ENCODE measurements around the gene ZNF644. TPM values are rescaled to one million over a fixed set of nuclear protein-coding genes. Genes with fewer than 3 reads are reported as not detected.
"Not testable (repeated sequence)": the region's sequence is repeated elsewhere in the genome, so short reads cannot be mapped to it uniquely, and the experiment has no call there.

The ZNF644 gene
- total RNA-seq, 2 donors from 2014 or later, result 58.4 to 76.6 TPM

DNA sequence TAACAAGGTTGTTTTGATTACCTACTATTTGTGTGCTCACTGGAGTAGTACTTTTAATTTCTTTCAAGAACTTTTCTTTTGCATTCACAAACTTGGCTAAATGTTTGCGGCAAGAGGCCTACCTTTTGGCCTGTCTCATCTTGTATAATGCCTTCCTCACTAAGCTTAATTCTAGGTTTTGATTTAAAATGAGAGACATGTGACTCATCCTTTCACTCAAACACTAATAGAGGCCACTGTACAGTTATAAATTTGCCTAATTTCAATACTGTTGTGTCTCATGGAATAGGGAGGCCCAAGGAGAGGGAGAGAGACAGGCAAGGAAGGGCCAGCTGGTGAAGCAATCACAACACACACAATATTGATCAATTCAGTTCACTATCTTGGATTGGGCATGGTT is 66.1 kb downstream of the ZNF644 start:
- no peak for DNase-seq (ENCODE audit: low spot score)
- H3K27me3 Mint-ChIP-seq, result no peaks in the 10 kb centered on the region
- no peak overlapping the region for H3K4me3 Mint-ChIP-seq
- peaks cover 67 to 72% of the 10 kb centered on the region in 2 donors for H3K4me1 Mint-ChIP-seq (ENCODE audit: low read depth in 2 of 2)
- no peaks in the 10 kb centered on the region for H3K9me3 Mint-ChIP-seq
- no peak overlapping the region for H3K27ac Mint-ChIP-seq
- peaks cover 15% of the 10 kb centered on the region for H3K36me3 Mint-ChIP-seq
- ATAC-seq, result no peak

DNA sequence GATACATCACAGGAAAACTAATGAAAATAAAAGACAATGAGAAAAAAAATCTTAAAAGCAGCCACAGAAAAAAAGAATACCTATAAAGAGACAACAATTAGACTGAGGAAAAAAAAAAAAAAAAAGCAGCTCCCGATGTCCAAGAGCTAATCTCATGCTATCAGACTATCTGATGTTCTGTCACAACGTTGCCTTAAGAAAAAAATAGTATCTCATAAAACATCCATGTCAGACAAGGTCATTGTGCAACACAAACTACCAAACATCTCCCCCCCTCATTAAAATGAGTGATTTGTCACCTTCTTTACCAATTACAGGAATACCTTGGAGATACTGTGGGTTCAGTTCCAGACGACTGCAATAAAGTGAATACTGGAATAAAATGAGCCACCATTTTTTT is 68.9 kb downstream of the ZNF644 start:
- no peaks in the 10 kb centered on the region for H3K9me3 Mint-ChIP-seq
- no peaks in the 10 kb centered on the region for H3K27me3 Mint-ChIP-seq
- peaks cover 15% of the 10 kb centered on the region for H3K36me3 Mint-ChIP-seq
- no peak overlapping the region for H3K27ac Mint-ChIP-seq
- ATAC-seq (no peak), DNase-seq (ENCODE audit: low spot score) (no peak)
- H3K4me3 Mint-ChIP-seq, result no peak overlapping the region
- H3K4me1 Mint-ChIP-seq (ENCODE audit: low read depth in 2 of 2), result peaks cover 48 to 54% of the 10 kb centered on the region in 2 donors

DNA sequence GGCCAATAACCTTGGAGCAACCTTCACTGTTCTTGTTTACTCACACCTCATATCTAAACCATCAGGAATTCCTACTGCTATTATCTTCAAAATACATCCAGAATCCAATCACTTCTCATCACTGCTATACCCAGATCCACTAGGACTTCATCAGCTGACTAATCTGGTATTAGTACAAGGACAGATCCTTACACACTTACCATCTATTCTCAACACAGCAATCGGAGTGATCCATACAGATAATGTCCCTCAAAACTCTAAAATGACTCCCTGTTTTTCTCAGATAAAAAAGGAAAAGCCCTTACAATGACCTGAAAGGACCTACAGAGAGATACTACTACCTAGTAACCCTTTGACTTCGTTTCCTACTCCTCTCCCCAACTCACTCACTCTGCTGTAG is 70.8 kb downstream of the ZNF644 start:
- no peak overlapping the region for H3K27ac Mint-ChIP-seq
- H3K4me3 Mint-ChIP-seq, result no peak overlapping the region
- H3K36me3 Mint-ChIP-seq, result peaks cover 10% of the 10 kb centered on the region
- no peaks in the 10 kb centered on the region for H3K27me3 Mint-ChIP-seq
- DNase-seq (ENCODE audit: low spot score) (no peak), ATAC-seq (no peak)
- no peaks in the 10 kb centered on the region for H3K9me3 Mint-ChIP-seq
- H3K4me1 Mint-ChIP-seq (ENCODE audit: low read depth in 2 of 2), result peaks cover 35 to 41% of the 10 kb centered on the region in 2 donors

DNA sequence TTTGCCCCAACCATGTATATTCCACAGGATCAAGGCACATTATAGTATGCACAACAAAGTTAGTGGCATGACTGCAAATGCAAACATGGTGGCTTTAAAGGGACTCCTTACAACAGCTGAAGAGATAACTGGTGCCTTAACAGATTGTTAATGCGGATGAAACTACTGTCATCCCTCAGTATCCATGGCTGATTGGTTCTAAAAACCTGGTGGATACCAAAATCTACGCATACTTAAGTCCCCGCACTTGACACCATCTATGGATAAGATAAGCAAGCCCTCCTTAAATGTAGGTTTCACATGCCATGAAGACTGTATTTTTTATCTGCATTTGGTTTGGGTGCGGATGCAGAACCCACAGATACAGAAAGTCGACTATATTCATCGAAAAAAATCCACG is 73.5 kb downstream of the ZNF644 start:
- Mint-ChIP-seq H3K36me3 (no peaks in the 10 kb centered on the region), H3K9me3 (no peaks in the 10 kb centered on the region), H3K27me3 (no peaks in the 10 kb centered on the region), H3K27ac (no peak overlapping the region), H3K4me1 (ENCODE audit: low read depth in 2 of 2) (peaks cover 22 to 28% of the 10 kb centered on the region in 2 donors), H3K4me3 (no peak overlapping the region)
- DNase-seq (ENCODE audit: low spot score) (no peak), ATAC-seq (no peak)

DNA sequence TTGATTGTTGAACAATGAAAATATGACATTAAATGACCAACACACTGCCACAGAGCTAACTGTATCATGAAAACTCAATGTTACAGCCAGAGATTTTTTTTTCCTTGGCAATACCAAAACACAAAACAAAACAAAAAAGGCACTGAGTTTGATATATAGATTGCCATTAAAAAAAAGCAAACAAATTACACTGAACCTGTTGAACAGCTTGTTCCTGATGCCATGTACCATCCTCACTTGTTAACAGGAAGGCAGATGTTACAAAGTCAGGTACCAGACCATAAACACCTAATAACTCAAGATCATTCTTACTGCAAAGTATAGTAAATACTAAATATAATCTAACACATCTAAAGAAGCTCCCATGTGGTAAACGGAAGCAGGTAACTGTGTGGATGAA is 75.2 kb downstream of the ZNF644 start:
- no peak overlapping the region for H3K4me3 Mint-ChIP-seq
- H3K36me3 Mint-ChIP-seq, result no peaks in the 10 kb centered on the region
- H3K4me1 Mint-ChIP-seq (ENCODE audit: low read depth in 2 of 2), result peaks cover 10 to 19% of the 10 kb centered on the region in 2 donors
- DNase-seq (ENCODE audit: low spot score), result no peak
- H3K27me3 Mint-ChIP-seq, result no peaks in the 10 kb centered on the region
- no peak overlapping the region for H3K27ac Mint-ChIP-seq
- ATAC-seq, result no peak
- no peaks in the 10 kb centered on the region for H3K9me3 Mint-ChIP-seq

DNA sequence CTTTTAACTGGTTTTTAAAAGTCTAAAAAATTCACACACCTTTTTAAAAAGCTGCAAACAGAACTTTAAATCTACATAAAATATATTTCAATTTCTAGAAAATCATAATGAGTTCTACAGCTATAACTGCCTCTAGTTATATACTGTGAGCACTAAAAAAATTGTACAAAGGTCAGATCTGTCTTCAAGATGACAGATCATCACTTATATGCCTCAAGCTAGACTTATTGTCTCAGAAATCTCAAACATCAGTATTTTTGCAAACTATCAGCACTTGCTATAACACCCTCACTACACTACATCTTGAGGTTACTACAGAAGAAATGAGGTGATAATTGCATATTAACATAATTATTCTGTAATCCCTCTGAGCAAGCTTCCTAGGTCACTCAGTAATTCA is 76.5 kb downstream of the ZNF644 start:
- H3K27me3 Mint-ChIP-seq, result no peaks in the 10 kb centered on the region
- no peak for ATAC-seq
- no peak overlapping the region for H3K27ac Mint-ChIP-seq
- peaks cover 6% of the 10 kb centered on the region for H3K36me3 Mint-ChIP-seq
- no peak overlapping the region for H3K4me3 Mint-ChIP-seq
- peaks cover 0 to 12% of the 10 kb centered on the region in 2 donors for H3K4me1 Mint-ChIP-seq (ENCODE audit: low read depth in 2 of 2)
- DNase-seq (ENCODE audit: low spot score), result no peak
- no peaks in the 10 kb centered on the region for H3K9me3 Mint-ChIP-seq

DNA sequence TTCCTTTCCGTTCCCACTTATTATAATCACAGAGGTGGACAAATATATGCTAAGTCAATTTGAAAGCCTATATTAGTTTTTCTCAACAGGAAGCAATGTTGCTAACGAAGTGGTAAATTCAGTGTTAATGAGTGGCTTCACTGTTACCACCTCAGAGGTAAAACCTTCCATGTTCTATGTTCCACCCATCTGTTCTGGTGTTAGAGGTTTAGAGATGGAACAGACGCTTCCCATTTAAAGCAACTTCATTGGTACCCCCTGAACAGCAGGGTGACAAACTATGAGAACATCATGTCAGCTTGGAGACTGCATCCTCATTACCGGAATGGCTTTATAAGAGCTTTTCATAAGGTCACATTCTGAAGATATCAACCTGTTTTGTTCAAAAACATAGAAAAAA is 77.9 kb downstream of the ZNF644 start:
- Mint-ChIP-seq H3K4me1 (ENCODE audit: low read depth in 2 of 2) (peaks cover 0 to 16% of the 10 kb centered on the region in 2 donors), H3K27ac (no peak overlapping the region), H3K4me3 (no peak overlapping the region), H3K36me3 (peaks cover 20% of the 10 kb centered on the region), H3K9me3 (no peaks in the 10 kb centered on the region), H3K27me3 (no peaks in the 10 kb centered on the region)
- DNase-seq (ENCODE audit: low spot score) (no peak), ATAC-seq (no peak)

DNA sequence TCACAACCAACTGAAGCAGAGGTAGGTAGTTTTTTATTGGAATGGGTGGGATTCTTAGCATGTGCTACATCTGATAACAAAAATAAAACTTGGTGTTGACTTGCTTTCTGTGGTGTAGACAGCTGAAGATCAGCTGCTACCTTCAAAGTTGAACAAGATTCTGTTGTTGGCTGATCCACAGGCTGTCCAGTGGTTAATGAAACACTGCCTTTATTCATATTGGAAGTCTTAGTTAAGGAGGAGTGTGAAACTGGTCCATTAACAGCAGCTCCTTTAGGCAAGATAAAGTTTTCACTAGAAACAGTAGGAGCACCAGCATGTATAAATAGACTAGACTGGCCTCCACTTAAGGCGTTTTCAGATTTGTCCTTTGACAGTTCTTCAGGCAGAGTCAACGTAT is 81.1 kb downstream of the ZNF644 start:
- no peak for DNase-seq (ENCODE audit: low spot score)
- Mint-ChIP-seq H3K36me3 (peaks cover 40% of the 10 kb centered on the region), H3K27ac (no peak overlapping the region), H3K27me3 (no peaks in the 10 kb centered on the region), H3K4me1 (ENCODE audit: low read depth in 2 of 2) (peaks cover 16 to 25% of the 10 kb centered on the region in 2 donors), H3K9me3 (no peaks in the 10 kb centered on the region), H3K4me3 (no peak overlapping the region)
- ATAC-seq, result no peak

DNA sequence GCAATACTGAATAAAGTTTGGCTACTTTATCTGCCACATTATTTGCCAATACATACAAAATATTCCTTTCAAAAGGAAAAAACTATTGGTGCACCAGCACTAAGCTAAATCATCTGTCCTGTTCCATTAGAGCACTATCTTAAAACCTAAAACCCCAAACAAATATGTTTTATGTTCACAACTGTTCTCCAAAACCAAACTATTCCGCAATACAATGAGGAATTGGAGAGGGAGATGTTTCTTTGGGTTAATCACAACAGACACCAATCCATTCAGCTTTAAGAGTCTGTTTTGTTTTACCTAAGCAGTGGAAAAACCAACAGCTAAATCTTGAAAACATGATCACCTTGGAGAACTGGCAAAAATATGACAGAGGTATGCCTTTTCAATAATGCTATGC is 85.1 kb downstream of the ZNF644 start:
- Mint-ChIP-seq H3K36me3 (peaks cover 44% of the 10 kb centered on the region), H3K4me1 (ENCODE audit: low read depth in 2 of 2) (peaks cover 22 to 31% of the 10 kb centered on the region in 2 donors), H3K27me3 (no peaks in the 10 kb centered on the region), H3K27ac (no peak overlapping the region), H3K4me3 (no peak overlapping the region), H3K9me3 (no peaks in the 10 kb centered on the region)
- no peak for DNase-seq (ENCODE audit: low spot score)
- no peak for ATAC-seq

DNA sequence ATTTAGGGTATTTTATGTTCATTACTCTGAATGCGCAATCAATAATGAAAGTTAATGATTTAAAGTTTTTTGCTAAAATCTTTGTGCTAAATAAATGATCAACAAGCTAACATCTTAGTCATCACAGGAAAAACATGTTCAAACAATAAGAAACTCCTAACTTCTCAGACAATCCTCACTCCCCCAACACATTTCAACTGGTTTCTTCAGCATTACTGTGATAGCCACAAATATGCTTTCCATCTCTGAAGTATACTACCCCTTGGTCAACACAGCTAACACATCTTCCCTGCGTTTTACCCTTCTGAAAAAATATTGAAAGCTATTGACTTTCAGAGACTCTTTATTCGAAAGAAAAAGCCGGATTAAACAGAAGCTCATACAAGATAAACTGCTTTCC is 85.8 kb downstream of the ZNF644 start:
- Mint-ChIP-seq H3K27me3 (no peaks in the 10 kb centered on the region), H3K36me3 (peaks cover 44% of the 10 kb centered on the region), H3K4me1 (ENCODE audit: low read depth in 2 of 2) (peaks cover 25 to 31% of the 10 kb centered on the region in 2 donors), H3K9me3 (no peaks in the 10 kb centered on the region), H3K4me3 (no peak overlapping the region), H3K27ac (no peak overlapping the region)
- ATAC-seq (no peak), DNase-seq (ENCODE audit: low spot score) (no peak)

DNA sequence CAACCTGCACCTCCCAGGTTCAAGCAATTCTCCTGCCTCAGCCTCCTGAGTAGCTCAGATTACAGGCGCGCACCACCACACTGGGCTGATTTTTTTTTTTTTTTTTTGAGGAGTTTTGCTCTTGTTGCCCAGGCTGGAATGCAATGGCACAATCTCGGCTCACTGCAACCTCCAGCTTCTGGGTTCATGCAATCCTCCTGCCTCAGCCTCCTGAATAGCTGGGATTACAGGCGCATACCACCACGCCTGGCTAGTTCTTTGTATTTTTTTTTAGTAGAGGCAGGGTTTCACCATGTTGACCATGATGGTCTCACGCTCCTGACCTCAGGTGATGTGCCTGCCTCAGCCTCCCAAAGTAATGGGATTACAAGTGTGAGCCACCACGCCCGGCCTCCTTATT is 93.6 kb downstream of the ZNF644 start:
- ATAC-seq; H3K9me3 Mint-ChIP-seq; H3K4me3 Mint-ChIP-seq; H3K27me3 Mint-ChIP-seq; DNase-seq (ENCODE audit: low spot score); H3K27ac Mint-ChIP-seq: not testable (repeated sequence)
- Mint-ChIP-seq H3K36me3 (peaks cover 13% of the 10 kb centered on the region), H3K4me1 (ENCODE audit: low read depth in 2 of 2) (peaks cover 32 to 48% of the 10 kb centered on the region in 2 donors)

DNA sequence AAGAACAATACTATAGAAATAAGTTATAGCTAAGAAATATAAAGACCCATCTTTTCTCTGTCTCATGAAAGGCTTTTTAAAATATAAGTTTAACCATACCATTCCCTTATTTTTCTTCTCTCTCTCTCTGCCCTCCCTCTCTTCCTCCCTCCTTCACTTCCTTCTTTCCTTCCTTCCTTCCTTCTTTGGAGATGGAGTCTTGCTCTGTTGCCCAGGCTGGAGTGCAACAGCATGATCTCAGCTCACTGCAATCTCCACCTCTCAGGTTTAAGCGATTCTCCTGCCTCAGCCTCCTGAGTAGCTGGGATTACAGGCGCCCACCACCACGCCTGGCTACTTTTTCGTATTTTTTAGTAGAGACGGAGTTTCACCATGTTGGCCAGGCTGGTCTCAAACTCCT is 94.2 kb downstream of the ZNF644 start:
- Mint-ChIP-seq H3K36me3 (peaks cover 13% of the 10 kb centered on the region), H3K4me1 (ENCODE audit: low read depth in 2 of 2) (peaks cover 34 to 52% of the 10 kb centered on the region in 2 donors)
- not testable (repeated sequence) for ATAC-seq; H3K4me3 Mint-ChIP-seq; H3K9me3 Mint-ChIP-seq; H3K27me3 Mint-ChIP-seq; H3K27ac Mint-ChIP-seq; DNase-seq (ENCODE audit: low spot score)

DNA sequence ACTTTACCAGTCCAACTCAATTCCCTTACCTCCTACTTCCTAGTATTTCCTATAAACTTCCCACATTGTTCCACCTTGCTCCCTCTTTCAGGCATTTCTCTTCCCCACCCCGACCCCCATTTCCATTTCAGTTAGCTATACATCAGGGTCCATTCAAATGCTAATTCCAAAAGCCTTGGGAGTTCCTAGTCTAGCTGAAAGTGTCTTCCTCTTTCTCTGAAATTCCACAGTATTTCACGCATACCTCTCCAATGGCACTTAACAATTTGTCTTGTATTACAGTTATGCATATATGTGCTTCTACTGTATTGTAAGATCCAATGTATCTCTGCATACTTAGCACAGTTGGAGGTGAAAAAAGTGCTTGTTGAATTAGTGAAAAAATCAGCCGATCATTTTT is 94.9 kb downstream of the ZNF644 start:
- H3K4me3 Mint-ChIP-seq, result peak overlapping the region; percentile 4
- ATAC-seq, result no peak
- peaks cover 41 to 59% of the 10 kb centered on the region in 2 donors for H3K4me1 Mint-ChIP-seq (ENCODE audit: low read depth in 2 of 2)
- H3K9me3 Mint-ChIP-seq, result no peaks in the 10 kb centered on the region
- no peaks in the 10 kb centered on the region for H3K27me3 Mint-ChIP-seq
- H3K27ac Mint-ChIP-seq, result peak overlapping the region in 1 of 2 donors; percentile 3
- H3K36me3 Mint-ChIP-seq, result peaks cover 13% of the 10 kb centered on the region
- no peak for DNase-seq (ENCODE audit: low spot score)

DNA sequence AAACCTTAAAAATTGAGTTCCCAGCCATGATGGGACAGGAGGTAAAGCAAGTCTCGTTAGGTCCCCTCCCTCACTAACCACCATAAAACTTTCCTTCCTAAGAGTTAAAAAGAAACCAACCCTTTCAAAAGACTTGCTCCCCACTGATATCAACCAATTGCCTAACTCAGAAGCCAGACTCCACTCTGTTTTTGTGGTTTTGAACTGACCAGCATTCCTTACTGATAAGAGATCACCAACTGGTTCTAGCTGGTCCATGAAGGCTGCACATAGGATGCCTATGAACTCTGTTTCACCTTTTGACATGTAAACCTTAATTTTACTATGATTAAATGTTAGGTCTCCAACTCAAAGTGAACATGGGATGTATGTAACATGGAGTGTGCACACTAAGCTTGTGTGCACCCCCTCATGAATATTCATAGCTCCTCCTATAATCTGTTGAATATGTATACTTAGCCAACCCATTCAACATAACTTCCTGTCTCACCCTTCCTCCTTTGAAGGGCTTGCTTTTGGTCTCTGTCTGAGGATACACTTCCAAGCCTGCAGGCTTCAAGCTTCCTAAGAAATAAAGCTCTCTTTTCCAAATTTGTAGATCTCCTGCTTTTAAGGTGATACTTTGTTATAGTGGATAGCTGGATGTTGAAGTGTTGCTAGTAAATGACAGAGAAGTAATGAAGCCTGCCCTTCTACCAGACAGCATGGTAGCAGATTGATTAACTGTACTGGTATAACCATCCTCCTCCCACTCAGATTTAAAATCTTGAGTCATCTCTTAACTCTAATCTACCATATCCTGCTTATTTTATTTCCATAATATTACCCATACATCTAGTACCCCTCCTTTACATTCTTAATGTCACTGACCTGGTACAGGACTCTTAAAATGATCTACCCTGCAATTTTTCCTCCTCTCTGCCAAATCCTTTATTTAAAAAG is 95.6 kb downstream of the ZNF644 start:
- Mint-ChIP-seq H3K9me3 (no peaks in the 10 kb centered on the region), H3K36me3 (peaks cover 13% of the 10 kb centered on the region), H3K4me1 (ENCODE audit: low read depth in 2 of 2) (peaks cover 45 to 60% of the 10 kb centered on the region in 2 donors), H3K27ac (peak overlapping the region; percentile 0 to 3), H3K4me3 (peak overlapping the region; percentile 4), H3K27me3 (no peaks in the 10 kb centered on the region)
- peak in 1 of 2 donors; percentile 43 for ATAC-seq
- no peak for DNase-seq (ENCODE audit: low spot score)
